GM12865 (cell line): ENCODE data around the gene LRRC2.

Source experiments
- DNase-seq: peaks from one replicate; pipeline ENCODE4 v3.0.0; 2010; ENCODE audit warnings: low read depth
- H3K4me3 ChIP-seq: 2 replicates; pipeline ENCODE4 v1.5.1; 2011; ENCODE audit warnings: mild to moderate bottlenecking, low read depth, low read length, control low read depth
- CTCF ChIP-seq: IDR thresholded peaks from 2 replicates; pipeline ENCODE4 v1.5.1; 2011; ENCODE audit warnings: low read length, control low read depth, low read depth, inconsistent platforms; ENCODE audit not compliant: insufficient read depth; ENCODE audit errors: missing control alignments

LRRC2 gene

GRCh38 chr3:46566040-46566641 lies at the start of gene LRRC2:
LRRC2 (minus strand) TSS chr3:46566302; CDS start chr3:46551591, 14,711 bp downstream.
- peak; percentile 19 for DNase-seq
- no peak for TF ChIP-seq CTCF
- H3K4me3 ChIP-seq: no peak within 1 kb of the TSS; the same call in 1 of the 2 replicates

DNA sequence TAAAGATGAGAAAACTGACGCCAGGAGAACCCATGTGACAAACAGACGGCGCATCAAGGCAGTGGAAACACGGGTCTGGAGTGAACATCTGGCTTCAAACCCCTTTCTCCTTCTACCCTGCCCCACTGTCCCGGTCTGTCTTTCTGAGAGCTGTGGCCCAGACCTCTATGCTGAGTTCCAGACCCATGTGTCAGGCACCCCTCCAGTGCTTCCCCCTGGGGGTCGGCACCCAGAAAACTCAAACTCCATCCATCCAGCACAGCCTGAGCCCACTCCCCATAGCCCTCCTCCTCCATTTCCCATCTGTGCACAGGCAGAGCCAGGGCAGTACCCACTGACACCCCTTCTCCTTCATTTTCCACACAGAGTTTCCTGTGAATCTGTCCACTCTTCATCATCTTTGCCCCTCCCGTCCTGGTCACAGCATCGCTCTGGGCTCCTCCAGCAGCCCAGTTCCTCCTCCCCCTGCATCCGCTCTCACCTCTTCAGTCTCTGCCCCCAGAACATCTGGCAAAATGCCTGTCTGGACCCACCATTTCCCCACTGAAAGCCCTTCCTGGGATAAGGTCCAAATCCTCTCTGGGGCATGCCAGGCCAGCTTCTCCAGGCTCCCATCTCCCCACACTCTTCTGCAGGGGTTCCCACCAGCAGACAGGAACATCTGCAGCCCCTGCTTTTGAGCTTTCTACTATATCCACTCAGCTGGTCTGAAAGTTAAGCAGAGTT lies 49.1 kb upstream of the LRRC2 start:
- TF ChIP-seq CTCF: no peak

DNA sequence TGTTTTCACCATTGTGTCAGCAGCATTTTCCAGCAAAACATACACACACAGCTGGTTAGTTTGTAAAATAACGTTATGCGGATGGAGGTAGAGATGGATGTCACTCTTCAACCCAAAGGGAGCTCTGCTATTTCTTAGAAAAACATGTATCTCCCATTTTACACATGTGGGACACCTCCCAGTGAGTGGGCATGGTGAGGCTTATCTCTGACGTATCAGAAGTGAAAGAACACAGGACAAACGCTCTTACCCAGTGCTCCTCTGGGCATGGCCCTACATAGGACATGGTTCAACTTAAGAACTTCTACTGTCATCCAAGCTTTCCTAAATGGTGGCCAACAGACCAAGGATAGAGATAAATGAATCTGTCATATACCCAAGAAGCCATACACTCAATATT lies 48.3 kb upstream of the LRRC2 start:
- no peak for TF ChIP-seq CTCF
- no peak for DNase-seq
- H3K4me3 ChIP-seq: no peak overlapping the region

More for the DNA sequence above, 49.1 kb upstream of the LRRC2 start:
- no peak for DNase-seq
- H3K4me3 ChIP-seq: no peak overlapping the region

DNA sequence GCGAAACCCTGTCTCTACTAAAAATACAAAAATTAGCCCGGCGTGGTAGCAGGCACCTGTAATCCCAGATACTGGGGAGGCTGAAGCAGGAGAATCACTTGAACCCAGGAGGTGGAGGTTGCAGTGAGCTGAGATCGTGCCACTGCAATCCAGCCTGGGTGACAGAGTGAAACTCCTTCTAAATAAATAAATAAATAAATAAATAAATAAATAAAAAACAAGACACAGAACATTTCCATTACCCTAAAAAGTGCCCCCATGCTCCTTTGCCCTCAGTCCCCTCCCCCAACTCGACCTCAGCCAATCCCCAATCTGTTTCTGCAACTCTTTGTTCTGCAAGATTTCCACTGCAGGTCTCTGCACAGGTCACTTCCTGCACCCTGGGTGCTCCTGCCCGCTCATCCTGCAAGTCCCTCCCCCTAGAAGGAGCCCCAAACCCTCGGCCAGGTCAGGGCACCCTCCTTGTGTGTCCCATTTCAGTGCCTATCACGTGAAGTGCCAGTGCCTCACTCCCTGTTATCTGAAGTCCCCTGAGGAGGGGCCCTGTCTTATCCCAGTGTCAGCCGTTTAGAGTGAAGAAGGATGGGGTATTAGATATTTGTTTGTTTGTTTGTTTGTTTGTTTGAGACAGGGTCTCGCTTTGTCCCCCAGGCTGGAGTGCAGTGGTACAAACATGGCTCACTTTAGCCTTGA lies 47.4 kb upstream of the LRRC2 start:
- no peak overlapping the region for H3K4me3 ChIP-seq
- no peak for DNase-seq

DNA sequence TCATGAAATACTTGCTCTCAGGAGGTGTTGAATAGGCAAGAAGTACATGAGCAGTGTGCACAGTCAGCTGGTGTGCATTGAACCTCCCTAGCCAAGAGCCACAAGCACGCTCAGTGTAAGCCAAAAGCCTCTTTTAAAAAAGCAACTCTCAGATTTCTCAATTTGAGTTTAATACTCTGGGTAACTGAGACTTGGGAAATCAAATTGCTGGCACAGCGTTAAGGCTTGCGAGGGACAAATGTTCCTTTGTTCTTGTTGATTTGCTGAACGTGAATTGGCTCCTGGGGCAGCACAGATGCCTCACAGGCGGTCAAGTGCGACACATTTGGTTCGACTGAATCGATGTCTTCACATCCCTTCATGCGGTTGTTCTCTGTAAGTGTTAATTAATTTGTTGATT lies 46.2 kb upstream of the LRRC2 start, which contains the start of gene FAM240A:
FAM240A (plus strand) TSS at position 202 of the 400 bp plus-strand sequence; CDS start at position 361, 159 bp downstream.
- no peak for DNase-seq
- no peak for TF ChIP-seq CTCF
- no peak within 1 kb of the TSS for H3K4me3 ChIP-seq

More for the DNA sequence above, 47.4 kb upstream of the LRRC2 start:
- TF ChIP-seq CTCF: no peak

- no peak for TF ChIP-seq CTCF
- no peak for DNase-seq
- no peak overlapping the region for H3K4me3 ChIP-seq
These were observed 44.0 kb upstream of the LRRC2 start for GRCh38 chr3:46609944-46610722.
